HepG2 (cell line): ENCODE results near the gene SETD5. TPM values are rescaled to one million over a fixed set of nuclear protein-coding genes. Genes with fewer than 3 reads are reported as not detected.

Source experiments
- ATF7 ChIP-seq, 2 experiments: fragments of 450-650 bp in 1 of 2; sonication (generic) in 1 of 2; formaldehyde crosslinking in 1 of 2; IDR thresholded peaks; 2 replicates each; pipeline versions ENCODE4 v1.4.0 to v1.6.1; 2016 to 2020; ENCODE audit warnings: antibody characterized with exemption in 1 of 2, mild to moderate bottlenecking in 1 of 2, missing genetic modification reagents in 1 of 2
- CREB1 ChIP-seq, 2 experiments: fragments of 450-650 bp in 1 of 2; IDR thresholded peaks; 2 replicates each; pipeline ENCODE4 v1.6.1; 2016 to 2017; ENCODE audit warnings: control low read depth in 1 of 2, mild to moderate bottlenecking in 1 of 2, missing compliant biosample characterization in 1 of 2, missing genetic modification characterization in 1 of 2
- DPF2 ChIP-seq: sonication (generic); formaldehyde crosslinking; IDR thresholded peaks from 2 replicates; pipeline ENCODE4 v1.4.0; 2020; ENCODE audit warnings: mild to moderate bottlenecking, low read depth, missing genetic modification reagents, borderline replicate concordance
- ELF1 ChIP-seq: sonication (generic); formaldehyde crosslinking; IDR thresholded peaks from 2 replicates; pipeline ENCODE4 v1.4.0; 2020; ENCODE audit warnings: missing genetic modification reagents
- UBTF ChIP-seq: sonication (generic); formaldehyde crosslinking; IDR thresholded peaks from 2 replicates; pipeline ENCODE4 v1.4.0; 2020; ENCODE audit warnings: mild to moderate bottlenecking, missing genetic modification reagents
- ZBTB33 ChIP-seq: sonication (generic); formaldehyde crosslinking; IDR thresholded peaks from 2 replicates; pipeline ENCODE4 v1.4.0; 2020; ENCODE audit warnings: missing genetic modification reagents
- ZNF510 ChIP-seq: sonication (generic); formaldehyde crosslinking; IDR thresholded peaks from 2 replicates; pipeline ENCODE4 v1.4.0; 2020; ENCODE audit warnings: low read depth, mild to moderate bottlenecking, missing genetic modification reagents
- ZNF574 ChIP-seq: sonication (generic); formaldehyde crosslinking; IDR thresholded peaks from 2 replicates; pipeline ENCODE4 v1.4.0; 2020; ENCODE audit warnings: missing genetic modification reagents
- polyA plus RNA-seq, 8 experiments: library from polyadenylated mRNA; depleted of rRNA in 3 of 8; stranded (reverse) in 7 of 8; unstranded in 1 of 8; fragments of >200 nt; fragmentation: Illumina TruSeq in 4 of 8; extraction: Trizol in 4 of 8; gene quantifications; 2 replicates each; pipeline versions ENCODE4 v1.2.1 to v1.2.3, GENCODE V29; 2011 to 2016; ENCODE audit warnings: low read depth in 4 of 8, missing spikeins in 1 of 8, mixed read lengths in 1 of 8; ENCODE audit not compliant: insufficient read depth in 1 of 8
- total RNA-seq, 5 experiments: library from RNA; depleted of rRNA; stranded (reverse); fragments of >200 nt; fragmentation: Illumina TruSeq; extraction: Trizol; gene quantifications; 2 replicates each; pipeline ENCODE4 v1.2.3, GENCODE V29; 2016; ENCODE audit warnings: low read depth in 1 of 5

The SETD5 gene
- total and polyA plus RNA-seq, 2 of the 13 experiments (the other 11 are each of a cell fraction or from before 2014, with no cell fraction given): 46.8 to 95.8 TPM

- peak; percentile 48; the same call in 1 of the 2 replicates for TF ChIP-seq CREB1 (IDR thresholded peaks at IDR 0.05)
- no peak for TF ChIP-seq CREB1 (CRISPR knock-in tag; IDR thresholded peaks at IDR 0.05)
- no peak for TF ChIP-seq ELF1
- no peak for TF ChIP-seq ZNF574
- TF ChIP-seq ZNF510 (CRISPR knock-in tag): no peak
- no peak for TF ChIP-seq DPF2 (CRISPR knock-in tag)
- no peak for TF ChIP-seq ZBTB33 (CRISPR knock-in tag)
- TF ChIP-seq ATF7 (IDR thresholded peaks at IDR 0.05): peak; percentile 82
- TF ChIP-seq ATF7 (CRISPR knock-in tag; IDR thresholded peaks at IDR 0.05): no peak
- no peak for TF ChIP-seq UBTF (CRISPR knock-in tag)
Measured at GRCh38 chr3:9439331-9439730, 41.9 kb downstream of the SETD5 start (continued).
